SK-N-SH treated with all-trans-retinoic acid at 6 μM for 48 hours (cell line): ENCODE results near the gene DGKH.

Source experiments
- CSDC2 ChIP-seq: fragments of 250-450 bp; sonication (Bioruptor Pico); IDR thresholded peaks from 2 replicates; pipeline ENCODE4 v1.5.0; 2020; ENCODE audit warnings: mild to moderate bottlenecking, moderate library complexity
- GLIS3 ChIP-seq: fragments of 250-450 bp; sonication (Bioruptor Pico); IDR thresholded peaks from 2 replicates; pipeline ENCODE4 v1.5.0; 2020; ENCODE audit warnings: mild to moderate bottlenecking, moderate library complexity
- RARB ChIP-seq: fragments of 250-450 bp; sonication (Bioruptor Pico); IDR thresholded peaks from 2 replicates; pipeline ENCODE4 v1.8.0; 2021; ENCODE audit warnings: mild to moderate bottlenecking, moderate library complexity
- SNAI2 ChIP-seq: fragments of 250-450 bp; sonication (Bioruptor Pico); IDR thresholded peaks from 2 replicates; pipeline ENCODE4 v1.5.0; 2020; ENCODE audit warnings: mild to moderate bottlenecking, moderate library complexity
- TCF4 ChIP-seq: fragments of 250-450 bp; sonication (Bioruptor Pico); IDR thresholded peaks from 2 replicates; pipeline ENCODE4 v1.8.0; 2021; ENCODE audit warnings: mild to moderate bottlenecking, moderate library complexity, borderline replicate concordance
- TOX ChIP-seq: fragments of 250-450 bp; sonication (Bioruptor Pico); IDR thresholded peaks from 2 replicates; pipeline ENCODE4 v1.8.0; 2021; ENCODE audit warnings: mild to moderate bottlenecking, moderate library complexity, borderline replicate concordance
- ZFP3 ChIP-seq: fragments of 250-450 bp; sonication (Bioruptor Pico); IDR thresholded peaks from 2 replicates; pipeline ENCODE4 v1.5.0; 2020; ENCODE audit warnings: mild to moderate bottlenecking, moderate library complexity
- ZFP30 ChIP-seq: fragments of 450-650 bp; formaldehyde crosslinking; IDR thresholded peaks from 2 replicates; pipeline ENCODE4 v1.5.0; 2022; ENCODE audit warnings: mild to moderate bottlenecking, moderate library complexity
- ZNF8 ChIP-seq: fragments of 450-650 bp; formaldehyde crosslinking; IDR thresholded peaks from 2 replicates; pipeline ENCODE4 v1.5.0; 2020; ENCODE audit warnings: mild to moderate bottlenecking, moderate library complexity
- TF ChIP-seq, protein P1 (sequence below): fragments of 250-450 bp; sonication (Bioruptor Pico); IDR thresholded peaks from 2 replicates; pipeline ENCODE4 v1.5.1; 2021; ENCODE audit warnings: mild to moderate bottlenecking, moderate library complexity
- TF ChIP-seq, protein P2 (sequence below): fragments of 250-450 bp; sonication (Bioruptor Pico); IDR thresholded peaks from 2 replicates; pipeline ENCODE4 v1.5.1; 2020; ENCODE audit warnings: low read depth, mild to moderate bottlenecking, moderate library complexity
- TF ChIP-seq, protein P3 (sequence below): fragments of 250-450 bp; sonication (Bioruptor Pico); IDR thresholded peaks from 2 replicates; pipeline ENCODE4 v1.8.0; 2020; ENCODE audit warnings: mild to moderate bottlenecking, moderate library complexity, borderline replicate concordance
- TF ChIP-seq, protein P4 (sequence below): fragments of 250-450 bp; sonication (Bioruptor Pico); IDR thresholded peaks from 2 replicates; pipeline ENCODE4 v1.8.0; 2021; ENCODE audit warnings: low read depth, mild to moderate bottlenecking, moderate library complexity, borderline replicate concordance

DNA sequence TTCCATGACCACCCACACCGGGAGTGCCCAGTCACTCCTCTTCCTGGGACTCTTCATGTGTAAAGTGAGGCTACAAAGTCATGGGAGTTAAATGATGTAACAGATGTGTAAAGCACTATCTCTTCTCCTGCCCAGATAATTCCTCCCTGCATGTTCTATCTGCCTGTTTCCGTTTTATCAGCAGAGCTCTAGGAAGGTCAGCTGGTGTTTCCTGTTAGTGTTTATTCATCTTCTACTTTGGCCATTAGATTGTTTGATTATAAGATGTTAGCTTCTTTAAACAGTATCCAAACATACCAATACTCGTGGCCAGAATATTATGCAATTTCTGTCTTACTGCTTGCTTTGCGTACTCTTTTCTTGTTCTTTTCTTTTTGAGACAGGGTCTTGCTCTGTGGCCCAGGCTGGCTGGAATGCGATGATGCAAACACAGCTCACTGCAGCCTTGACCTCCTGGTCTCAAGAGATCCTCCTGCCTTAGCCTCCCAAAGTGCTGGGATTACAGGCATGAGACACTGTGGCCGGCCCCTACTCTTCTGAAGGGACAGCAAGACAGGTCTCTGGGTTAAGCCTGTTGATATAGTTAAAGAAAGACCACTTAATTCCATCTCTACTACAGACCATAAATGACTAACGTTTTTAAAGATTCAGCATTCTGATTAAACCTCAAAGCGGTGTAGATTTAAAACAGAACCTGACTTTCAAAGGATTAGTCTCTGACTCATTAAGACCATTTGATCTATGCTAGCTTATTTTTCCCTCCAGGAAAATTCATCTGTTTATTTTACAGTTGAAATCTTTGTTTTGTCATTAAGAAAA, 126.1 kb downstream of the DGKH start:
- TF ChIP-seq, protein P1, sequence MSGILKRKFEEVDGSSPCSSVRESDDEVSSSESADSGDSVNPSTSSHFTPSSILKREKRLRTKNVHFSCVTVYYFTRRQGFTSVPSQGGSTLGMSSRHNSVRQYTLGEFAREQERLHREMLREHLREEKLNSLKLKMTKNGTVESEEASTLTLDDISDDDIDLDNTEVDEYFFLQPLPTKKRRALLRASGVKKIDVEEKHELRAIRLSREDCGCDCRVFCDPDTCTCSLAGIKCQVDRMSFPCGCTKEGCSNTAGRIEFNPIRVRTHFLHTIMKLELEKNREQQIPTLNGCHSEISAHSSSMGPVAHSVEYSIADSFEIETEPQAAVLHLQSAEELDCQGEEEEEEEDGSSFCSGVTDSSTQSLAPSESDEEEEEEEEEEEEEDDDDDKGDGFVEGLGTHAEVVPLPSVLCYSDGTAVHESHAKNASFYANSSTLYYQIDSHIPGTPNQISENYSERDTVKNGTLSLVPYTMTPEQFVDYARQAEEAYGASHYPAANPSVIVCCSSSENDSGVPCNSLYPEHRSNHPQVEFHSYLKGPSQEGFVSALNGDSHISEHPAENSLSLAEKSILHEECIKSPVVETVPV (CRISPR knock-in tag) = no peak
- TF ChIP-seq GLIS3 (CRISPR knock-in tag) (no peak), TCF4 (no peak), SNAI2 (no peak), ZNF8 (no peak), RARB (CRISPR knock-in tag) (no peak), ZFP3 (CRISPR knock-in tag) (no peak), CSDC2 (no peak), TOX (CRISPR knock-in tag) (no peak), ZFP30 (CRISPR knock-in tag) (no peak)
- TF ChIP-seq, protein P2, sequence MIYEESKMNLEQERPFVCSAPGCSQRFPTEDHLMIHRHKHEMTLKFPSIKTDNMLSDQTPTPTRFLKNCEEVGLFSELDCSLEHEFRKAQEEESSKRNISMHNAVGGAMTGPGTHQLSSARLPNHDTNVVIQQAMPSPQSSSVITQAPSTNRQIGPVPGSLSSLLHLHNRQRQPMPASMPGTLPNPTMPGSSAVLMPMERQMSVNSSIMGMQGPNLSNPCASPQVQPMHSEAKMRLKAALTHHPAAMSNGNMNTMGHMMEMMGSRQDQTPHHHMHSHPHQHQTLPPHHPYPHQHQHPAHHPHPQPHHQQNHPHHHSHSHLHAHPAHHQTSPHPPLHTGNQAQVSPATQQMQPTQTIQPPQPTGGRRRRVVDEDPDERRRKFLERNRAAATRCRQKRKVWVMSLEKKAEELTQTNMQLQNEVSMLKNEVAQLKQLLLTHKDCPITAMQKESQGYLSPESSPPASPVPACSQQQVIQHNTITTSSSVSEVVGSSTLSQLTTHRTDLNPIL (CRISPR knock-in tag) = no peak
- TF ChIP-seq, protein P3, sequence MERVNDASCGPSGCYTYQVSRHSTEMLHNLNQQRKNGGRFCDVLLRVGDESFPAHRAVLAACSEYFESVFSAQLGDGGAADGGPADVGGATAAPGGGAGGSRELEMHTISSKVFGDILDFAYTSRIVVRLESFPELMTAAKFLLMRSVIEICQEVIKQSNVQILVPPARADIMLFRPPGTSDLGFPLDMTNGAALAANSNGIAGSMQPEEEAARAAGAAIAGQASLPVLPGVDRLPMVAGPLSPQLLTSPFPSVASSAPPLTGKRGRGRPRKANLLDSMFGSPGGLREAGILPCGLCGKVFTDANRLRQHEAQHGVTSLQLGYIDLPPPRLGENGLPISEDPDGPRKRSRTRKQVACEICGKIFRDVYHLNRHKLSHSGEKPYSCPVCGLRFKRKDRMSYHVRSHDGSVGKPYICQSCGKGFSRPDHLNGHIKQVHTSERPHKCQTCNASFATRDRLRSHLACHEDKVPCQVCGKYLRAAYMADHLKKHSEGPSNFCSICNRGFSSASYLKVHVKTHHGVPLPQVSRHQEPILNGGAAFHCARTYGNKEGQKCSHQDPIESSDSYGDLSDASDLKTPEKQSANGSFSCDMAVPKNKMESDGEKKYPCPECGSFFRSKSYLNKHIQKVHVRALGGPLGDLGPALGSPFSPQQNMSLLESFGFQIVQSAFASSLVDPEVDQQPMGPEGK (CRISPR knock-in tag) = no peak
- TF ChIP-seq, protein P4, sequence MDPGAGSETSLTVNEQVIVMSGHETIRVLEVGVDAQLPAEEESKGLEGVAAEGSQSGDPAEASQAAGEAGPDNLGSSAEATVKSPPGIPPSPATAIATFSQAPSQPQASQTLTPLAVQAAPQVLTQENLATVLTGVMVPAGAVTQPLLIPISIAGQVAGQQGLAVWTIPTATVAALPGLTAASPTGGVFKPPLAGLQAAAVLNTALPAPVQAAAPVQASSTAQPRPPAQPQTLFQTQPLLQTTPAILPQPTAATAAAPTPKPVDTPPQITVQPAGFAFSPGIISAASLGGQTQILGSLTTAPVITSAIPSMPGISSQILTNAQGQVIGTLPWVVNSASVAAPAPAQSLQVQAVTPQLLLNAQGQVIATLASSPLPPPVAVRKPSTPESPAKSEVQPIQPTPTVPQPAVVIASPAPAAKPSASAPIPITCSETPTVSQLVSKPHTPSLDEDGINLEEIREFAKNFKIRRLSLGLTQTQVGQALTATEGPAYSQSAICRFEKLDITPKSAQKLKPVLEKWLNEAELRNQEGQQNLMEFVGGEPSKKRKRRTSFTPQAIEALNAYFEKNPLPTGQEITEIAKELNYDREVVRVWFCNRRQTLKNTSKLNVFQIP (CRISPR knock-in tag) = no peak
